Ectodermal cell (in vitro differentiated cells): ENCODE results near the gene TRAK1.

ENCODE experiments used
- H3K27ac ChIP-seq: 2 replicates; pipeline ENCODE4 v1.7.0; 2013; ENCODE audit warnings: mild to moderate bottlenecking, low read depth, low read length; ENCODE audit not compliant: insufficient read depth, poor library complexity, severe bottlenecking
- H3K27me3 ChIP-seq: 2 replicates; pipeline ENCODE4 v1.7.0; 2013; ENCODE audit warnings: mild to moderate bottlenecking, low read length; ENCODE audit not compliant: insufficient read depth, control insufficient read depth, poor library complexity, severe bottlenecking
- H3K36me3 ChIP-seq: one replicate; pipeline ENCODE4 v1.7.0; 2013; ENCODE audit warnings: low read length; ENCODE audit not compliant: control insufficient read depth, insufficient read depth
- H3K4me1 ChIP-seq: one replicate; pipeline ENCODE4 v1.7.0; 2013; ENCODE audit warnings: low read length; ENCODE audit not compliant: control insufficient read depth, insufficient read depth
- H3K4me3 ChIP-seq: 2 replicates; pipeline ENCODE4 v1.7.0; 2013; ENCODE audit warnings: low read depth, low read length, control low read depth; ENCODE audit not compliant: insufficient read depth
- H3K9me3 ChIP-seq: 2 replicates; pipeline ENCODE4 v1.7.0; 2013; ENCODE audit warnings: mild to moderate bottlenecking, low read length, moderate library complexity; ENCODE audit not compliant: control insufficient read depth
- WGBS, 2 experiments: methylation state at CpG; one replicate each; pipeline ENCODE4 v1.1.7; 2013; ENCODE audit warnings: missing lambda C conversion rate in 2 of 2; 5-methylcytosine and 5-hydroxymethylcytosine counted together

Gene TRAK1

GRCh38 chr3:42176242-42177034 is 85.3 kb downstream of the TRAK1 start:
- Histone ChIP-seq H3K36me3 (no peaks in the 10 kb centered on the region), H3K4me1 (peaks cover 5% of the 10 kb centered on the region), H3K27ac (peak overlapping the region; percentile 23), H3K9me3 (no peaks in the 10 kb centered on the region), H3K27me3 (no peaks in the 10 kb centered on the region), H3K4me3 (no peak overlapping the region)
- WGBS, 2 experiments: 88 to 93% methylated on average over 7 of the region's 7 CpGs

- Histone ChIP-seq H3K27ac (no peak overlapping the region), H3K4me1 (peaks cover 5% of the 10 kb centered on the region), H3K4me3 (no peak overlapping the region), H3K9me3 (no peaks in the 10 kb centered on the region), H3K36me3 (no peaks in the 10 kb centered on the region), H3K27me3 (no peaks in the 10 kb centered on the region)
- WGBS, 2 experiments: 94 to 95% methylated on average over 6 of the region's 6 CpGs
These were observed 86.1 kb downstream of the TRAK1 start for GRCh38 chr3:42177068-42177800.

GRCh38 chr3:42177801-42178150 is 86.6 kb downstream of the TRAK1 start:
- WGBS, 2 experiments: 95 to 96% methylated on average over 9 of the region's 9 CpGs
- no peak overlapping the region for H3K27ac ChIP-seq
- H3K4me1 ChIP-seq: peaks cover 5% of the 10 kb centered on the region
- H3K27me3 ChIP-seq: no peaks in the 10 kb centered on the region
- no peaks in the 10 kb centered on the region for H3K9me3 ChIP-seq
- no peaks in the 10 kb centered on the region for H3K36me3 ChIP-seq
- H3K4me3 ChIP-seq: no peak overlapping the region

GRCh38 chr3:42179110-42179725 is 88.1 kb downstream of the TRAK1 start:
- Histone ChIP-seq H3K4me1 (peaks cover 5% of the 10 kb centered on the region), H3K27ac (peak overlapping the region; percentile 83), H3K4me3 (no peak overlapping the region), H3K36me3 (no peaks in the 10 kb centered on the region), H3K9me3 (no peaks in the 10 kb centered on the region), H3K27me3 (no peaks in the 10 kb centered on the region)
- 53 to 57% methylated on average over 7 of the region's 7 CpGs for WGBS, 2 experiments

GRCh38 chr3:42180901-42181300 is 89.7 kb downstream of the TRAK1 start:
- Histone ChIP-seq H3K27me3 (no peaks in the 10 kb centered on the region), H3K4me1 (peaks cover 5% of the 10 kb centered on the region), H3K27ac (no peak overlapping the region)

GRCh38 chr3:42182555-42182954 is 91.4 kb downstream of the TRAK1 start:
- Histone ChIP-seq H3K4me1 (peaks cover 5% of the 10 kb centered on the region), H3K9me3 (no peaks in the 10 kb centered on the region), H3K4me3 (no peak overlapping the region), H3K36me3 (no peaks in the 10 kb centered on the region), H3K27ac (no peak overlapping the region), H3K27me3 (no peaks in the 10 kb centered on the region)
- 88 to 100% methylated on average over 2 to 3 of the region's 3 CpGs for WGBS, 2 experiments

More at GRCh38 chr3:42180901-42181300, 89.7 kb downstream of the TRAK1 start:
- Histone ChIP-seq H3K4me3 (no peak overlapping the region), H3K36me3 (no peaks in the 10 kb centered on the region), H3K9me3 (no peaks in the 10 kb centered on the region)
- WGBS, 2 experiments: 93 to 94% methylated on average over 8 of the region's 8 CpGs

GRCh38 chr3:42183991-42184632 is 93.0 kb downstream of the TRAK1 start:
- Histone ChIP-seq H3K27ac (no peak overlapping the region), H3K4me3 (no peak overlapping the region), H3K9me3 (no peaks in the 10 kb centered on the region), H3K27me3 (no peaks in the 10 kb centered on the region), H3K4me1 (peaks cover 3% of the 10 kb centered on the region), H3K36me3 (no peaks in the 10 kb centered on the region)
- 95 to 98% methylated on average over 3 of the region's 3 CpGs for WGBS, 2 experiments

GRCh38 chr3:42184651-42185443 is 93.7 kb downstream of the TRAK1 start:
- Histone ChIP-seq H3K4me1 (no peaks in the 10 kb centered on the region), H3K27me3 (no peaks in the 10 kb centered on the region), H3K36me3 (no peaks in the 10 kb centered on the region), H3K9me3 (no peaks in the 10 kb centered on the region), H3K4me3 (no peak overlapping the region), H3K27ac (no peak overlapping the region)
- WGBS, 2 experiments: 96% methylated on average over 23 of the region's 23 CpGs

GRCh38 chr3:42187936-42188335 is 96.8 kb downstream of the TRAK1 start:
- no peaks in the 10 kb centered on the region for H3K36me3 ChIP-seq
- H3K4me3 ChIP-seq: no peak overlapping the region
- WGBS, 2 experiments: 96 to 97% methylated on average over 9 of the region's 9 CpGs
- no peak overlapping the region for H3K27ac ChIP-seq
- H3K9me3 ChIP-seq: no peaks in the 10 kb centered on the region
- no peaks in the 10 kb centered on the region for H3K27me3 ChIP-seq
- no peaks in the 10 kb centered on the region for H3K4me1 ChIP-seq
